Right lobe of liver (tissue), 6 donors: ENCODE measurements around the gene NRXN2. TPM values are rescaled to one million over a fixed set of nuclear protein-coding genes. Genes with fewer than 3 reads are reported as not detected.

ENCODE experiments used
- ATAC-seq, 4 donors: fragments of 200-7000 bp; cut with Tn5 transposase; one replicate each; pipeline ENCODE4 v1.9.1; 2020; ENCODE audit warnings: mild to moderate bottlenecking in 4 of 4, moderate library complexity in 4 of 4
- DNase-seq, 3 donors: peaks; one replicate each; pipeline ENCODE4 v3.0.0-alpha.2; 2020
- H3K27ac ChIP-seq, 3 donors: fragments of 200-600 bp; one replicate each; pipeline ENCODE4 v1.8.0; 2022
- H3K27me3 ChIP-seq, 2 donors: fragments of 200-600 bp; one replicate each; pipeline ENCODE4 v1.8.0; 2022
- H3K36me3 ChIP-seq, 4 donors: fragments of 200-600 bp; sonication (generic) in 1 of 4; one replicate each; pipeline versions ENCODE4 v1.5.1 to v1.8.0; 2017 to 2022; ENCODE audit warnings: control low read depth in 1 of 4
- H3K4me1 ChIP-seq, 4 donors: fragments of 200-600 bp; sonication (generic) in 1 of 4; one replicate each; pipeline versions ENCODE4 v1.5.1 to v1.8.0; 2017 to 2022; ENCODE audit warnings: control low read depth in 1 of 4
- H3K4me3 ChIP-seq, 3 donors: fragments of 200-600 bp; one replicate each; pipeline ENCODE4 v1.8.0; 2022
- H3K9me3 ChIP-seq, 4 donors: fragments of 200-600 bp; sonication (generic) in 1 of 4; one replicate each; pipeline versions ENCODE4 v1.5.1 to v1.8.0; 2017 to 2022; ENCODE audit warnings: control low read depth in 1 of 4
- CTCF ChIP-seq, 4 donors: fragments of 200-600 bp in 3 of 4; fragments of 450-650 bp in 1 of 4; IDR thresholded peaks; one replicate each; pipeline versions ENCODE4 v1.5.1 to v1.8.0; 2016 to 2022; ENCODE audit warnings: antibody characterized with exemption in 4 of 4, mild to moderate bottlenecking in 2 of 4
- POLR2A ChIP-seq: fragments of 450-650 bp; IDR thresholded peaks from one replicate; pipeline ENCODE4 v1.6.1; 2017; ENCODE audit warnings: antibody characterized with exemption, mild to moderate bottlenecking
- WGBS: methylation state at CpG from one replicate; pipeline ENCODE4 v1.1.6; 2018; ENCODE audit warnings: low coverage, low lambda C conversion rate; ENCODE audit not compliant: insufficient coverage; ENCODE audit errors: missing lambda C conversion rate; 5-methylcytosine and 5-hydroxymethylcytosine counted together
- intact Hi-C, 2 donors: fragments of 100-400 bp; cut with DNase I; formaldehyde crosslinking; loops; one replicate each; pipeline versions ENCODE4 v1.11.2 to v1.14.1; 2022
- total RNA-seq, 6 experiments: library from RNA; depleted of rRNA in 2 of 6; stranded (reverse); fragments of >200 nt in 2 of 6; fragmentation: NEBNext Ultra II Directional in 3 of 6; extraction: Animal tissue kit (Norgen Biotek cat#: 25700) in 3 of 6; gene quantifications; one replicate each; pipeline versions ENCODE4 v1.1.0 to v1.2.4, GENCODE V29; 2016 to 2023
- donor health status: DM: no; HTN: yes; CAD: no.
- donor health status: DM: no; HTN: no; CAD: no.
- donor health status: DM: no; HTN: no; CAD: no.
- donor health status: DM: no; HTN: yes; CAD: no.
- donor health status: DM: no; HTN: yes; CAD: no.

The NRXN2 gene
- total RNA-seq, 6 experiments from 2014 or later: 1.6 to 7.7 (median 2.3) TPM

GRCh38 chr11:64632654-64633053 is 90.3 kb downstream of the NRXN2 start:
- TF ChIP-seq CTCF (IDR thresholded peaks at IDR 0.05) (no peak), POLR2A (no peak)
- Histone ChIP-seq H3K9me3 (no peaks in the 10 kb centered on the region), H3K4me1 (no peaks in the 10 kb centered on the region), H3K4me3 (no peak overlapping the region), H3K27ac (no peak overlapping the region), H3K36me3 (no peaks in the 10 kb centered on the region), H3K27me3 (no peaks in the 10 kb centered on the region)
- intact Hi-C loops: no loop called here
- ATAC-seq (no peak), DNase-seq (no peak)
- 86% methylated on average over 9 of the region's 10 CpGs for WGBS

GRCh38 chr11:64632237-64632636 is 90.8 kb downstream of the NRXN2 start:
- Histone ChIP-seq H3K27me3 (no peaks in the 10 kb centered on the region), H3K27ac (no peak overlapping the region), H3K9me3 (no peaks in the 10 kb centered on the region), H3K4me3 (no peak overlapping the region), H3K4me1 (no peaks in the 10 kb centered on the region), H3K36me3 (no peaks in the 10 kb centered on the region)
- TF ChIP-seq POLR2A: no peak
- TF ChIP-seq CTCF (IDR thresholded peaks at IDR 0.05): no peak
- no CpG with 5 or more reads among the region's 6 CpGs for WGBS
- ATAC-seq: no peak
- intact Hi-C loops: no loop called here
- no peak for DNase-seq

- H3K27ac ChIP-seq: no peak overlapping the region
- H3K4me3 ChIP-seq: no peak overlapping the region
- H3K9me3 ChIP-seq: no peaks in the 10 kb centered on the region
- no peaks in the 10 kb centered on the region for H3K36me3 ChIP-seq
- no peaks in the 10 kb centered on the region for H3K27me3 ChIP-seq
- no peaks in the 10 kb centered on the region for H3K4me1 ChIP-seq
- WGBS: no CpG with 5 or more reads among the region's 4 CpGs
- TF ChIP-seq POLR2A (no peak), CTCF (IDR thresholded peaks at IDR 0.05) (no peak)
- intact Hi-C loops: no loop called here
- DNase-seq: no peak
- no peak for ATAC-seq
Observed at GRCh38 chr11:64631675-64632074, 91.3 kb downstream of the NRXN2 start.

GRCh38 chr11:64629796-64630562 is 93.0 kb downstream of the NRXN2 start:
- Histone ChIP-seq H3K27ac (no peak overlapping the region), H3K9me3 (no peaks in the 10 kb centered on the region), H3K27me3 (no peaks in the 10 kb centered on the region), H3K4me1 (no peaks in the 10 kb centered on the region), H3K36me3 (no peaks in the 10 kb centered on the region), H3K4me3 (no peak overlapping the region)
- DNase-seq: no peak
- TF ChIP-seq POLR2A (no peak), CTCF (IDR thresholded peaks at IDR 0.05) (no peak)
- intact Hi-C loops: no loop called here
- ATAC-seq: peak in 1 of 4 donors; percentile 24
- 37% methylated on average over 35 of the region's 56 CpGs for WGBS
